Body of pancreas (tissue), 4 donors: ENCODE measurements around the gene TLE1. TPM values are rescaled to one million over a fixed set of nuclear protein-coding genes. Genes with fewer than 3 reads are reported as not detected.

Experiments
- ATAC-seq: fragments of 150-250 bp; one replicate; pipeline ENCODE4 v1.9.1; 2016
- DNase-seq, 4 donors: peaks; one replicate each; pipeline ENCODE4 v3.0.0-alpha.2; 2019
- H3K27ac ChIP-seq, 4 donors: fragments of 200-600 bp; sonication (generic); 1 replicate in 3 of 4; 2 replicates in 1 of 4; pipeline versions ENCODE4 v1.5.1 to v1.6.1; 2016 to 2019; ENCODE audit warnings: mild to moderate bottlenecking in 1 of 4, mixed read lengths in 1 of 4, moderate library complexity in 1 of 4
- H3K27me3 ChIP-seq, 2 donors: fragments of 200-600 bp; sonication (generic); one replicate each; pipeline ENCODE4 v1.6.0; 2016; ENCODE audit warnings: mild to moderate bottlenecking in 1 of 2
- H3K36me3 ChIP-seq, 2 donors: fragments of 200-600 bp; sonication (generic); replicated peaks in 1 of 2; 2 replicates each; pipeline ENCODE4 v1.5.1; 2016; ENCODE audit warnings: low read depth in 2 of 2; ENCODE audit not compliant: insufficient read depth in 1 of 2
- H3K4me1 ChIP-seq: fragments of 200-600 bp; sonication (generic); one replicate; pipeline ENCODE4 v1.6.0; 2016
- H3K4me3 ChIP-seq, 2 donors: fragments of 200-600 bp; sonication (generic); 1 replicate in 1 of 2; 2 replicates in 1 of 2; pipeline ENCODE4 v1.5.1; 2016 to 2019
- H3K9me3 ChIP-seq, 3 donors: fragments of 200-600 bp; sonication (generic); 1 replicate in 2 of 3; 2 replicates in 1 of 3; pipeline ENCODE4 v1.5.1; 2016
- CTCF ChIP-seq, 7 experiments: fragments of 450-650 bp in 4 of 7; fragments of 200-600 bp in 3 of 7; sonication (generic) in 3 of 7; IDR thresholded peaks; one replicate each; pipeline ENCODE4 v1.5.1; 2016 to 2019; ENCODE audit warnings: antibody characterized with exemption in 7 of 7
- POLR2A ChIP-seq, 3 donors: fragments of 450-650 bp; IDR thresholded peaks; one replicate each; pipeline ENCODE4 v1.6.1; 2016; ENCODE audit warnings: antibody characterized with exemption in 3 of 3, mild to moderate bottlenecking in 2 of 3
- WGBS, 2 donors: methylation state at CpG; one replicate each; pipeline ENCODE4 v1.1.5; 2017; 5-methylcytosine and 5-hydroxymethylcytosine counted together
- intact Hi-C: fragments of 100-400 bp; cut with DNase I; formaldehyde crosslinking; loops from one replicate; pipeline ENCODE4 v1.15.1; 2023
- total RNA-seq, 2 donors: library from RNA; depleted of rRNA; stranded (reverse); fragments of >200 nt; gene quantifications; one replicate each; pipeline ENCODE4 v1.1.0, GENCODE V29; 2016

The TLE1 gene
- total RNA-seq, 2 donors from 2014 or later: 49.5 to 58.3 TPM

GRCh38 chr9:81622471-81623255 is 66.7 kb downstream of the TLE1 start:
- DNase-seq (no peak), ATAC-seq (no peak)
- intact Hi-C loops: no loop called here
- 92 to 94% methylated on average over 13 of the region's 13 CpGs for WGBS, 2 donors
- Histone ChIP-seq H3K9me3 (peaks cover 0 to 4% (median 0%) of the 10 kb centered on the region in 3 donors), H3K27me3 (no peaks in the 10 kb centered on the region), H3K4me3 (no peak overlapping the region), H3K36me3 (peaks cover 0 to 4% of the 10 kb centered on the region in 2 donors), H3K4me1 (no peaks in the 10 kb centered on the region), H3K27ac (no peak overlapping the region)
- TF ChIP-seq CTCF (IDR thresholded peaks at IDR 0.05): no peak
- no peak for TF ChIP-seq POLR2A (IDR thresholded peaks at IDR 0.05)

- DNase-seq (no peak), ATAC-seq (no peak)
- Histone ChIP-seq H3K9me3 (peaks cover 0 to 4% (median 0%) of the 10 kb centered on the region in 3 donors), H3K4me3 (no peak overlapping the region), H3K27me3 (no peaks in the 10 kb centered on the region), H3K27ac (no peak overlapping the region), H3K4me1 (no peaks in the 10 kb centered on the region), H3K36me3 (peaks cover 0 to 4% of the 10 kb centered on the region in 2 donors)
- 89 to 90% methylated on average over 9 to 11 of the region's 11 CpGs for WGBS, 2 donors
- intact Hi-C loops: no loop called here
- no peak for TF ChIP-seq POLR2A (IDR thresholded peaks at IDR 0.05)
- TF ChIP-seq CTCF (IDR thresholded peaks at IDR 0.05): no peak
Measured at GRCh38 chr9:81621785-81622259, 67.5 kb downstream of the TLE1 start.

GRCh38 chr9:81621118-81621517 is 68.2 kb downstream of the TLE1 start:
- WGBS, 2 donors: 77 to 81% methylated on average over 2 of the region's 2 CpGs

GRCh38 chr9:81620002-81620390 is 69.4 kb downstream of the TLE1 start:
- H3K27me3 ChIP-seq: no peaks in the 10 kb centered on the region
- intact Hi-C loops: no loop called here
- peaks cover 0 to 4% (median 0%) of the 10 kb centered on the region in 3 donors for H3K9me3 ChIP-seq
- peaks cover 3 to 4% of the 10 kb centered on the region in 2 donors for H3K36me3 ChIP-seq
- no peak overlapping the region for H3K4me3 ChIP-seq
- TF ChIP-seq CTCF (IDR thresholded peaks at IDR 0.05) (no peak), POLR2A (IDR thresholded peaks at IDR 0.05) (no peak)
- ATAC-seq (no peak), DNase-seq (no peak)
- H3K27ac ChIP-seq: no peak overlapping the region
- no peaks in the 10 kb centered on the region for H3K4me1 ChIP-seq
- WGBS, 2 donors: 71 to 92% methylated on average over 5 of the region's 5 CpGs

More at GRCh38 chr9:81621118-81621517, 68.2 kb downstream of the TLE1 start:
- Histone ChIP-seq H3K4me1 (no peaks in the 10 kb centered on the region), H3K9me3 (peaks cover 0 to 4% (median 0%) of the 10 kb centered on the region in 3 donors), H3K27ac (no peak overlapping the region), H3K27me3 (no peaks in the 10 kb centered on the region), H3K36me3 (peaks cover 3 to 4% of the 10 kb centered on the region in 2 donors), H3K4me3 (no peak overlapping the region)
- TF ChIP-seq CTCF (IDR thresholded peaks at IDR 0.05) (no peak), POLR2A (IDR thresholded peaks at IDR 0.05) (no peak)
- DNase-seq (no peak), ATAC-seq (no peak)
- intact Hi-C loops: no loop called here
